Activated CD4-positive, alpha-beta memory T cell treated with anti-CD3 and anti-CD28 coated beads for 36 hours (primary cell): ENCODE measurements around the gene PTPN3. TPM values are rescaled to one million over a fixed set of nuclear protein-coding genes. Genes with fewer than 3 reads are reported as not detected.
A peak's percentile ranks its signal among the peaks of the same experiment; 100 is the strongest.

Source experiments
- CTCF ChIA-PET: fragments of 350-600 bp; sonication (Branson Sonifier 250); formaldehyde crosslinking; loops from one replicate; lab custom pipeline; 2021; ENCODE audit warnings: antibody characterized with exemption, inconsistent platforms; lab: Charles Lee
- POLR2A ChIA-PET: fragments of 350-600 bp; sonication (Branson Sonifier 250); formaldehyde crosslinking; loops from one replicate; lab custom pipeline; 2021; ENCODE audit warnings: antibody characterized with exemption; lab: Charles Lee
- DNase-seq: peaks from one replicate; pipeline ENCODE4 v3.0.0-alpha.2; 2020
- H3K27ac Mint-ChIP-seq: one replicate; pipeline ENCODE4 v1.8.0; 2021; ENCODE audit warnings: mixed read lengths
- H3K27me3 Mint-ChIP-seq: one replicate; pipeline ENCODE4 v1.8.0; 2021; ENCODE audit warnings: mixed read lengths
- H3K36me3 Mint-ChIP-seq: one replicate; pipeline ENCODE4 v1.8.0; 2021; ENCODE audit warnings: mixed read lengths
- H3K4me1 Mint-ChIP-seq: one replicate; pipeline ENCODE4 v1.8.0; 2021; ENCODE audit warnings: low read depth, mixed read lengths
- H3K4me3 Mint-ChIP-seq: one replicate; pipeline ENCODE4 v1.8.0; 2021; ENCODE audit warnings: mild to moderate bottlenecking, mixed read lengths
- H3K9me3 Mint-ChIP-seq: one replicate; pipeline ENCODE4 v1.8.0; 2021; ENCODE audit warnings: mixed read lengths
- intact Hi-C: fragments of 100-400 bp; cut with micrococcal nuclease; formaldehyde crosslinking; loops from one replicate; pipeline ENCODE4 v1.15.1; 2023
- total RNA-seq, 2 experiments: library from RNA; stranded (reverse); gene quantifications; one replicate each; pipeline ENCODE4 v1.2.3, GENCODE V29; 2021

The PTPN3 gene
- total RNA-seq, 2 experiments from 2014 or later, result 0.52 to 0.56 TPM

DNA sequence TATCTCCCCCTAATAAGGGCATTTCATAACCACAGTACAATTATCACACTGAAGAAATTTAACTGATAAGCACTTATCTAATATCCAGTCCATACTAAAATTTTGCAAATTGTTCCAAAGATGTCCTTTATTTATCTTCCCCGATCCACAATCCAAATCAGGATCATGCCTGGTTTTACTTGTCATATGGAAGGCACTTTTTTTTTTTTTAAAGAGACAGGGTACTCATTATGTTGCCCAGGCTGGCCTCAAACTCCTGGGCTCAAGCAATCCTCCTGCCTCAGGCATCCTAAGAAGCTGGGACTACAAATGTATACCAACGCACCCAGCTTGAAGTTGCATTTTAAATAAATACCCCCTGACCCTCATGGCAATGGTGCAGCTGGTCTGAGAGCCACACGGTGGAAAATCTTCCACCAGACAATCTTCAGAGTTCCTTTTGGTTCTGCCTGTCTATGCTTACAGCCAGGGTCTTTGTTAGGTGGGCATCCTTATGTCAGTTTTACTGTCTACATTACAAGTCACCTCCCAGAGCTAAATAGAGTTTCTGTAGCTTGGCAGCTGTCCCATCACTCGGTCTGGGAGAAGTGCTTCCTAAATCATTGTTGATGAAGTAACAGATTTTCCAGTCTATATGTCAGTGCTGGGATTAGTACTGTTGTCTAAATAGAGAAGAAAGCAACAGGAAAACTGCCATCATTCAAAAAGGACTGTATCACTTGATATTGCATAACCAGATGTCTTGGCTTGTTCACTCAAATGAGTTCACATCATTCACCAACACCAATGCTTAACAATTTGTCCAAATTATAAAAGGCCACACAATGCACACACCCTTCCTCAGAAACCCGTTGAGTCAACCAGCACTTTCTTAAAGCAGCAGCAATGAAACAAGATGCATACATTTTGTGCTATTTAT is 26.4 kb downstream of the PTPN3 start:
- ChIA-PET POLR2A (no interaction called here), CTCF (no interaction called here)
- Mint-ChIP-seq H3K27ac (no peak overlapping the region), H3K27me3 (peaks cover 7% of the 10 kb centered on the region), H3K36me3 (no peaks in the 10 kb centered on the region), H3K4me1 (no peaks in the 10 kb centered on the region), H3K4me3 (no peak overlapping the region), H3K9me3 (no peaks in the 10 kb centered on the region)
- no peak for DNase-seq
- intact Hi-C loops, result no loop called here

DNA sequence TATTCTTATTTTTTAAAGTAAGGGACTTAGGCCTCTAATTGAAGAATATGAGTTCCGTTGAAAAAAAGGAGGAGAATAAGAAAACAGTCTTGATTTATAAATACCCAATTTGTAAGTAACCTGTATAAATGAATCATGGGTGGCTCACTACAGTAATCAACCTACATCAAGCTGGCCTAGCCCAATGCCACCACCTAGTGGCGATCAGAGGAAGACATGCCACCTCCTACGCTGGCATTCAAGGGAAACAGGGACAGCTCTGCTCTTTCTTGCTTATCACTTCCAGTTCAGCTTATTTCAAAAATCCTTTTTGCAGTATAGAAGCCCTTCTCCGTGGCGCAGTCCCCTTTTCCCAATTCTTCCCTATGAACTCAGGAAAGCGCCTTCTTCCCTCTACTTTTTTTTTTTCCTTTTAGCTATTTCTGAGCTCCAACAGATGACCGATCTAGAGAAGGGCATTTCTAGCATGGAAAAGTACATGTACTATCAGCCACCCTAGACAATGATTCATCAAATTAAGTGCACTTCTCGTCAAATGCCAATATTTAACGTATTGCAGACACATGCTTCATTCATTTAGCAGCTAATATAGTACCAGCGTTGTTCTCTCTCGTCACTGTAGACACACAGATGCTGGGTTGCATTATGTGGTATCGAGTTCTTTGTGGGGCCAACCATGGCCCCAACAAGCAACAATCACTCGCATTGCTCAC is 28.3 kb downstream of the PTPN3 start:
- CTCF ChIA-PET, result interaction anchor here (0.6 to 3.9 kb wide), 24 partner anchors 10 to 342 kb away, joined by 3 to 73 read pairs (median 4); no protein-coding TSS in a partner anchor
- peak; percentile 82 for DNase-seq
- Mint-ChIP-seq H3K27ac (no peak overlapping the region), H3K27me3 (peaks cover 11% of the 10 kb centered on the region), H3K36me3 (no peaks in the 10 kb centered on the region), H3K9me3 (no peaks in the 10 kb centered on the region), H3K4me3 (no peak overlapping the region), H3K4me1 (no peaks in the 10 kb centered on the region)
- POLR2A ChIA-PET, result interaction anchor here (1.0 kb wide), 1 partner anchor 28 kb away, joined by 3 read pairs; no protein-coding TSS in a partner anchor
- intact Hi-C loops, result loop anchor here (1.0 to 5.0 kb wide), 5 partner anchors 30 to 226 kb away; partner anchors contain the start of gene EPB41L4B

- Mint-ChIP-seq H3K27ac (no peak overlapping the region), H3K9me3 (no peaks in the 10 kb centered on the region), H3K36me3 (no peaks in the 10 kb centered on the region), H3K4me1 (peaks cover 2% of the 10 kb centered on the region), H3K27me3 (peaks cover 9% of the 10 kb centered on the region), H3K4me3 (no peak overlapping the region)
- POLR2A ChIA-PET, result no interaction called here
- intact Hi-C loops, result loop anchor here (1.0 to 5.0 kb wide), 5 partner anchors 29 to 225 kb away; partner anchors contain the start of gene EPB41L4B
- CTCF ChIA-PET, result interaction anchor here (1.0 to 3.9 kb wide), 10 partner anchors 9 to 266 kb away, joined by 3 to 73 read pairs (median 5); no protein-coding TSS in a partner anchor
- no peak for DNase-seq
Measured at GRCh38 chr9:109468927-109469326, 29.2 kb downstream of the PTPN3 start.

DNA sequence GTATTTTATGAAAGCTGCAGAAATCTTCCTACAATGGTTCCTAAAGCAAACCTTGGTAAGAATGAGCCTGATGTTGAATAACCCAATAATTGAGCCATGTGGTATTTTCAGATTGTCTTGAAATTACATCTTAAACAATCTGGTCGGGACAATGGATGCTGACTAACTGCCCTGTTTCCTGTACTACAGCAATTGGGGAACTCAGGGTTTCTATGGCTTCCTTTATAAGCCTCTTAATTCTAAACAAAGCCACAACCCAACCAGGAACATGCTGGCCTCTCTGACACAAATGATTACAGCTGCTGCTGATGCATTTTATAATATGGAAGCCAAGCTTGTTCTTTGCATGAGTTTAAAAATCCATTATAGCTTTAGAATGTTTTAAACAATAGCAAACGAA is 30.2 kb downstream of the PTPN3 start:
- no peaks in the 10 kb centered on the region for H3K9me3 Mint-ChIP-seq
- CTCF ChIA-PET, result interaction anchor here (1.2 to 3.9 kb wide), 2 partner anchors 27 to 68 kb away, joined by 3 to 73 read pairs; no protein-coding TSS in a partner anchor
- no peaks in the 10 kb centered on the region for H3K36me3 Mint-ChIP-seq
- no peak overlapping the region for H3K27ac Mint-ChIP-seq
- H3K4me3 Mint-ChIP-seq, result no peak overlapping the region
- peaks cover 13% of the 10 kb centered on the region for H3K27me3 Mint-ChIP-seq
- POLR2A ChIA-PET, result no interaction called here
- peaks cover 2% of the 10 kb centered on the region for H3K4me1 Mint-ChIP-seq
- intact Hi-C loops, result loop anchor here (2.0 to 5.0 kb wide), 3 partner anchors 53 to 146 kb away; partner anchors contain the start of gene EPB41L4B
- DNase-seq, result no peak

GRCh38 chr9:109466623-109467590 is 31.2 kb downstream of the PTPN3 start:
- H3K9me3 Mint-ChIP-seq, result no peaks in the 10 kb centered on the region

GRCh38 chr9:109463924-109464625 is 34.0 kb downstream of the PTPN3 start:
- H3K27me3 Mint-ChIP-seq, result peaks cover 18% of the 10 kb centered on the region
- CTCF ChIA-PET, result interaction anchor here (1.2 kb wide), 1 partner anchor 23 kb away, joined by 5 read pairs; no protein-coding TSS in a partner anchor
- POLR2A ChIA-PET, result interaction anchor here (1.0 kb wide), 1 partner anchor 17 kb away, joined by 3 read pairs; no protein-coding TSS in a partner anchor
- H3K4me1 Mint-ChIP-seq, result peaks cover 2% of the 10 kb centered on the region
- intact Hi-C loops, result no loop called here
- H3K4me3 Mint-ChIP-seq, result no peak overlapping the region
- no peaks in the 10 kb centered on the region for H3K36me3 Mint-ChIP-seq
- no peak overlapping the region for H3K27ac Mint-ChIP-seq
- no peaks in the 10 kb centered on the region for H3K9me3 Mint-ChIP-seq
- DNase-seq, result peak; percentile 40

More at GRCh38 chr9:109466623-109467590, 31.2 kb downstream of the PTPN3 start:
- ChIA-PET POLR2A (no interaction called here), CTCF (interaction anchor here (1.0 to 3.9 kb wide), 3 partner anchors 19 to 67 kb away, joined by 3 to 73 read pairs (median 3); no protein-coding TSS in a partner anchor)
- Mint-ChIP-seq H3K36me3 (no peaks in the 10 kb centered on the region), H3K4me1 (peaks cover 2% of the 10 kb centered on the region), H3K27ac (no peak overlapping the region), H3K4me3 (no peak overlapping the region), H3K27me3 (peaks cover 20% of the 10 kb centered on the region)
- no peak for DNase-seq
- intact Hi-C loops, result loop anchor here (5.0 kb wide), 1 partner anchor 145 kb away; the partner anchor contains the start of gene EPB41L4B

GRCh38 chr9:109460576-109460975 is 37.5 kb downstream of the PTPN3 start:
- intact Hi-C loops, result no loop called here
- Mint-ChIP-seq H3K4me1 (peaks cover 2% of the 10 kb centered on the region), H3K4me3 (no peak overlapping the region), H3K27me3 (peaks cover 26% of the 10 kb centered on the region), H3K9me3 (no peaks in the 10 kb centered on the region), H3K27ac (no peak overlapping the region), H3K36me3 (no peaks in the 10 kb centered on the region)
- ChIA-PET CTCF (interaction anchor here (2.4 to 4.4 kb wide), 2 partner anchors 9 to 20 kb away, joined by 11 to 21 read pairs; no protein-coding TSS in a partner anchor), POLR2A (no interaction called here)
- no peak for DNase-seq

GRCh38 chr9:109459423-109459822 is 38.7 kb downstream of the PTPN3 start:
- no peak for DNase-seq
- H3K9me3 Mint-ChIP-seq, result no peaks in the 10 kb centered on the region
- POLR2A ChIA-PET, result no interaction called here
- H3K4me3 Mint-ChIP-seq, result no peak overlapping the region
- peaks cover 2% of the 10 kb centered on the region for H3K4me1 Mint-ChIP-seq
- intact Hi-C loops, result no loop called here
- H3K36me3 Mint-ChIP-seq, result no peaks in the 10 kb centered on the region
- no peak overlapping the region for H3K27ac Mint-ChIP-seq
- peaks cover 23% of the 10 kb centered on the region for H3K27me3 Mint-ChIP-seq
- CTCF ChIA-PET, result interaction anchor here (4.4 kb wide), 1 partner anchor 10 kb away, joined by 21 read pairs; no protein-coding TSS in a partner anchor

- POLR2A ChIA-PET, result no interaction called here
- Mint-ChIP-seq H3K9me3 (no peaks in the 10 kb centered on the region), H3K4me1 (no peaks in the 10 kb centered on the region), H3K4me3 (no peak overlapping the region), H3K27ac (no peak overlapping the region), H3K36me3 (no peaks in the 10 kb centered on the region), H3K27me3 (peaks cover 23% of the 10 kb centered on the region)
- DNase-seq, result no peak
- intact Hi-C loops, result no loop called here
- CTCF ChIA-PET, result interaction anchor here (0.9 to 4.4 kb wide), 3 partner anchors 11 to 21 kb away, joined by 3 to 21 read pairs (median 6); no protein-coding TSS in a partner anchor
Measured at GRCh38 chr9:109458453-109459211, 39.5 kb downstream of the PTPN3 start.

DNA sequence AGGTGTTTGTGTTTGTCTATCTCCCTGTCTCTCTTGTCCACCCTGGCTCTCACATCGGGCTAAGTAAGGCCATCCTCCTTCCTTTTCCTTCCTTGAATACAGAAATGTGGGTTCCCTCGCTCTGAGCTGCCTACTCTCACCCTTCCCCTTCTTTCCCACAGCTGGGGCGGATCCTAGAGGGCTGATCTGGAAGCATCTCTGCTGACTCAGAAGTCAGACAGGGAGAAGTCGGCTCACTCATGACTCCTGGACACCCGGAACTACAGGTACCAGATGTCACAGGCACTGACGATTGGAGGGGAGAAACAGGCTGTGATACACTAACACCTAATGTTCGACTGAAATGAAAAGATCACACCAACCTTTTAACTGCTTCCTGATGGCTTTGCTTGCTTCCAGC is 41.3 kb downstream of the PTPN3 start:
- CTCF ChIA-PET, result interaction anchor here (1.5 kb wide), 1 partner anchor 16 kb away, joined by 6 read pairs; no protein-coding TSS in a partner anchor
- no peak for DNase-seq
- Mint-ChIP-seq H3K9me3 (no peaks in the 10 kb centered on the region), H3K27me3 (peaks cover 13% of the 10 kb centered on the region), H3K4me3 (no peak overlapping the region), H3K4me1 (no peaks in the 10 kb centered on the region), H3K27ac (no peak overlapping the region), H3K36me3 (no peaks in the 10 kb centered on the region)
- POLR2A ChIA-PET, result no interaction called here
- intact Hi-C loops, result no loop called here
